Stimulated activated CD8-positive, alpha-beta memory T cell treated with anti-CD3 and anti-CD28 coated beads, Interleukin-7, amount 100 ng/mL, for 24 hours (primary cell): ENCODE results near the gene PALS2.

Experiments
- DNase-seq: peaks from one replicate; pipeline ENCODE4 v3.0.0-alpha.2; 2020; ENCODE audit warnings: low read depth

Gene PALS2

DNA sequence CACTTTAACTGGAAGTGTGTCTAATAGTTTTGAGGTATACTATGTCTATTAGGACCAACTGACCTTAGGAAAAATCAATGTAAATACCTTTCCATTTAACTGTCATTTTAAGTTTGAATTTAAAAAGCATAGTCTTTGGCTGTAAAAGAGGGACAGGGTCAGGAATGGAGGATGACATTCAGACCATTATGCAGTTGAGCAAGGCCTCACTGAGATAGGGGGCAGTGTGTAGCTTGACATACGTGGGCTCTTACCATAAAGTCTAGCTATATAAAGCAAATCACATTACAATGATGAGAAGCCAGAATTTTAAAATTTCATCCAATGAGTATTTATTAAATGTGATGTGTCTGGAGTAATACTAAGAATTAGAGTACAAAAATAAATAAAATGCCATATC lies 17.9 kb downstream of the PALS2 start:
- no peak for DNase-seq

DNA sequence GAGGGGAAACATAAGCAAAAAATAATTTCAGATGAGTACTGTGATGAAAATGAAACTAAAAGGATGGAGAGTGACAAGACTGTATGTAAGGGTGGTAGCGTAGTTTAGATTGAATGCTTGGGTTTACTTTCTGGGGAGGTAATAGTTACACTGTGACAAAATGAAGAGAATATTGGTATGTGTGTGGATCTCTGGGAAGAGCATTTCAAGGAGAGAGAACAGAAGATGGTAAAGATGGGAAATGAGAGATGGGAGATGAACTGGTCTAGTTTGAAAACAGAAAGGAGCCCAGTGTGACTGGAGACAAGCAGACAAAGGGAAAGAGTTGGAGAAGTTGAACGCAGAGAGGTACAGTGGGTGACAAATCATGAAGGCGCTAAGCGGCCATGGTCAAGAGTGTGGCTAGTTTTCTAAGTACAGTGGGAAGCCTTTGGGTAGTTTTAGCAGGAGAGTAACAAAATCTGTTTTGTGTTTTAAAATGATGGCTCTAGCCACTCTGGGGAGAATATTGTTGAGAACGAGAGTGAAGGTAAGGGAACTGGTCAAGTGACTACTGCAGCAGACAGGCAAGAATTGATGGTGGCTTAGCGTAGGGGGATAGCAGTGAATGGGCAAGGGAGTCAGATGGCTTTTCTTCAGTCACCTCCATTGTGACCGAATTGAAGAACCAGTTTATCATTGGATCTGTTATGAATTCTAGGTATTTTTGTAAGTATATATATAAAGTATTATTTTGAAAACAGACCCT lies 22.6 kb downstream of the PALS2 start:
- no peak for DNase-seq

DNA sequence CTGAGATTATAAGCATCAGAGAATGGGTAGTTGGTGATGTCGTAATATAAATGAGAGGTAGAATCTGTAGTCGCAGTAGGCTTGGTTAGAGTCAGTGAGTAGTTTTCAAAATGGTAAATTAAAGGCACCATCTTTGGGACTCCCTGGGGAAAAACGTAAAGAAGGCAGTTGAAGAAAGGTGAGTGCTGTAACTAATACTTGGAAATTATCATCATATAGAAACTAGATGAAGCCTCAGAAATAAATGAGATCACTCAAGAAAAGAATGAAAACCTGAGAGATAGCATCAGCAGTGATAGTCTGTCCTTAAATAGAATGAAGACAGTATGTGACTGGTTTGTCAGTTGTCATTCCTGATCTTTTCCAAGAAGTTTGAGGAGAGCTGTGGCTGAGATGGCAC lies 23.8 kb downstream of the PALS2 start:
- DNase-seq: no peak

DNA sequence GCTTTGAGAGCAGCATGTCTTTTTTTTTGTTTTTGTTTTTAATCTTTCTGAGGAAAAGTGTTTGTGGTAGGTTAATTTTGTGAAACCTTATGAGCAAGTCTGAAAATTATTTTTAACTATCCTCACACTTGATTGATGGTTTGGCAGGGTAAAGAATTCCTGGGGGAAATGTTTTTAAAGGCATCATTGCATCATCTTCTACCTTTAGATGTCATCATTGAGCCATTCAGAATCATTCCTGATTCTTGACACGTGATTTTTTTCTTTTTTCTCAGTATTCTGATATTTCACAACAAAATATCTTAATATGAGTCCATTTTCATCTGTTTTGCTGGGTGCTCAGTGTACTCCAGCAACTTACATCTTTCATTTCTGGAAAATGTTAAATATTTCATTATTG lies 28.3 kb downstream of the PALS2 start:
- DNase-seq: no peak

DNA sequence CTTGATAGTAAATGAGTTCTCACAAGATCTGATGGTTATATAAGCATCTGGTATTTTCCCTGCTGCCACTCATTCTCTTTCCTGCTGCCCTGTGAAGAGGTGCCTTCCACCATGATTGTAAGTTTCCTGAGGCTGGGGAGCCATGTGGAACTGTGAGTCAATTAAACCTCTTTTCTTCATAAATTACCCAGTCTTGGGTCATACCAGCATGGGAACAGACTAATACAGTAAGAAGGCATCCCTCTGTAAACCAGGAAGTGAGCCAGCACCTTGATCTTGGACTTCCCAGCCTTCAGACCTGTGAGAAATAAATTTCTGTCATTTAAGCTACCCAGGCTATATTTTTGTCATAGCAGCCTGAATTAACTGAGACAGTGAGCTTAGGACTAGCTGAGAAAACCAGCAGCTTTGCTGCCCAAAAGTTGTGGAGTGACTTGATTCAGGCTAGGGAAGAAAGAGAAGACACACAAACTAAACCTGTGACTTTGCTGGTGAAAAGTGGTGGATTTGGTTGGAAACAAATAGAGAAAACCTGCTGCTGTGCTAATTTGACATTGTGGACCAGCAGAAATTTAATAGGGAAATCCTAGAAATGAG lies 29.7 kb downstream of the PALS2 start:
- DNase-seq: no peak

DNA sequence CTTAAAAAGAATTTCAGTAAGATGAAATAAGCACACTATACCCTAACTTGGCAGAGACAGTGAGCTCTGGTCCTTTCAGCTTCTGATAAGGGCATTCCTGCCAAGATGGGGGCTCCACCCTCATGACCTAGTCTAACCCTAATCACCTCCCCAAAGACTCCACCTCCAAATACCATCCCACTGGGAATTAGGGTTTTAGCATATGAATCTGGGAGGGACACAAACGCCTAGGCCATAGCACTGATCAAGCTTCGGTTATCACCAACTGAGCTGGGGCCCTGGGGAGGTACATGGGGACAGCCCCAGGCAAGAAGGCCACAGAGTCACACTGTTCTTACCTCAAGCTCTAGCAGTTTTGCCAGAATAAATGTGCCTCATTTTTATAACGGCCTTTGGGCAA lies 31.4 kb downstream of the PALS2 start:
- no peak for DNase-seq

DNA sequence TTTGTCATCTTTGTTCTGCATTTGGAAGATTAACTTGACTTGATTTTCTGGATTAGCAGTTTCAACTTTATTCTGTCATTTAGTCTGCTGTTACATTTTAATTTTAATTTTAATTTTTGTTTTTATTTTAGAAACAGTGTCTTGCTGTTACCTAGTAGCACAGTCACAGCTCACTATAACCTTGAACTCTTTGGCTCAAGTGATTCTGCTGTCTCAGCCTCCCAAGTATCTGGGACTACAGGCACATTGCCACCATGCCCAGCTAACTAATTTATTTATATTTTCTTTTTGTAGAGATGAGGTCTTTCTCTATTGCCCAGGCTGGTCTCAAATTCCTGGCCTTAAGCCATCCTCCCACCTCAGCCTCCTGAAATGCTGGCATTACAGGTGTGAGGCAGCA lies 35.3 kb downstream of the PALS2 start:
- DNase-seq: no peak

DNA sequence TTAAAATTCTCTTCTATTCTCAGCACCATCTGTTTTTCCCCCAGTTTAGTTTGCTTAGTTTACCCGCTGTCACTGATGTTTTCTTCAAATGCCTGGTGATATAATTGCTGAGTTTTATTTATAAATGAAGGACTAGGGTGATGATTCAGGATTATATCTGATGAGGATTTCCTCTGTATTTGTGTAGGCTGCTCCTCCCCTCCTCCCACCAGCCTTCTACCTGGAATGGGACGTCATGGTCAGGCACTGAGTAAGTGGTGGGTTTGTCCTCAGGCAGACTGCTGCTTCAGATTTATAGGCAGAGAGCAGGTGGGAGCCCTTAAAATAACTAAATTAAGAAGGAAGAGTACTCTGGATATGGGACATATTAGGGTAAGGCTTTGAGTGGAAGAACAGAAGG lies 35.8 kb downstream of the PALS2 start:
- DNase-seq: no peak

DNA sequence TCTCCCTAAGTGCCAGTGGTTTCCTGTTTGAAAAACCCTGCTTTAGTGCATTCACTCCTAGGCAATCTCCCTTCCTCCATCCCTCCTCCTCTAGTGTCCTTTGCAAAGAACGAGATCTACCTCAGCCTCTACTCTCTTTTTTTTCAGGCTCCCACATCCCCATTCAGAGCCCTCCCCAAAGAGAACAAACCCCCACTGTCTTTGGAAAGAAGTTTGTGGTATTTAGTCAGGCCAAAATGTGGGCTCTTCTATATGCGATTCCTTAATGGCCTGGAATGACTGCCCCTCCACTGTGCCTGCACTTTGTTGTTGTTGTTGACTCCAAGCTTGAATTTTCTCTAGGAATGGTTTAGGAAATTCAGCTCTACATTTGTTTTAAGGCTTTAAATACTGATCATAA lies 36.3 kb downstream of the PALS2 start:
- no peak for DNase-seq

DNA sequence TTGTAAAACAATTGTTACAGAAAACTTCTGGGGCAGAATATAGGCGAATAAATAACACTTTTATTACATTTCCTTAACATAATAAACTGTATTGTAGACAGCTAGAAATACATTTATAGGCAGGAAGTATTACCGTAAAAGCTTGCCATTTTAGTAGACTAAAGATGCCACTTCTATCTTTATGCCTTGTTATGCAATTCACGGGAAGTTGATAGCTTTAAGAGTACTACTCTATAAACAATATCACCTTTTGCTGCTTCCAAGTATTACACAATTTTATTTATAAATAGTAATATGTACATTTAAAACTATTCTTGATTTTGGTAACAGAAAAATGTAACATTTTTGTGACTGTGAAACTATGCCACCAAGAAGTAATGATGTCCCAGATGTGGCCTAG lies 37.9 kb downstream of the PALS2 start:
- DNase-seq: no peak

DNA sequence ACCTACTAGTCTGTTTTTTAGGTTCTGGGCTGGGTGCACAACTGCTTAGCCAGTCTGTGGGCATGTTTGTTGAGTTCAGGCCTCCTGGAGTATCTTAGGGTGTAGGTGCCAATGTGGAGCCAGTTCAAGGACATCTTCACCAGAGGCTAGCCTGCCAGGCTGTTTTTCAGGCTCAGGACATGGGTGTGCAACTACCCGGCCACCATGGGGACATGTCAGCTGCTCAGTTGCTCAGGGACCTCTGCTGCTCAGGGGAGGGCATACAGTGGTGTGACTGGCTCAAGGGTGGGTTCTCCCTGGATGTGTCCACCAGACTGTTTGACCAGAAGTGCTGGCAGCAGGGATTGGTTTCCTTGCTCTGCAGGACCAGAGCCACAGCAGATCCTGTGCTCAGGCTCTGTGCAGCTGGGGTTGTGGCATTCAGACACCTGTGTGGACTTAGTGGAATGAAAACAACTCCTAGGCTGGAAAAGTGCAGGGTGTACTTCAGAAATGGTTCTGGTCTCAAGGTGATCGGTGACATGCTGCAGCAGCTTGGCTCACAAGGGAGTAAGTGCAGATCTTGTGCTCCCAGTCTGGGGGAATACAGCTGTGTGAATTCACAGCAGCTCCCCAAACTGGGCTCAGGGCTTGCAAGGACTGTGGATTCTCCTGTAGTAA lies 44.8 kb downstream of the PALS2 start:
- no peak for DNase-seq

DNA sequence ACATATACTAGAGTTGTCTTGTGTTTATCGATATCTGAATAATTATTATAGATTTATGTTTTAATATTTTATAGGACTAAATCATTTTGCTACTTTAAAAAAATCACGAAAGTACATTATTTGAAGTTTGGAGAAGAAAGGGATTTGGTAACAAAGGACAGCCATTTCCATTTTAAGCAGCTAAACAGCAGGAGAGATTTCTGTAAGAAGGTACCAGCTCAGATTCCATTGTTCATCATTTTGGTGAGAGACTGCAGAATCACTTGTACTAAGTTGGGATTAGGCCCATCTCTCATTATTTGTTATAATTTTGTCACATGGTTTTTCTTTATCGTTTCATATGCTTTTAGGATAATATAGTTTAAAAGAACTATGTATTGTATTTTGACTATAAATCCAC lies 46.7 kb downstream of the PALS2 start:
- DNase-seq: no peak

DNA sequence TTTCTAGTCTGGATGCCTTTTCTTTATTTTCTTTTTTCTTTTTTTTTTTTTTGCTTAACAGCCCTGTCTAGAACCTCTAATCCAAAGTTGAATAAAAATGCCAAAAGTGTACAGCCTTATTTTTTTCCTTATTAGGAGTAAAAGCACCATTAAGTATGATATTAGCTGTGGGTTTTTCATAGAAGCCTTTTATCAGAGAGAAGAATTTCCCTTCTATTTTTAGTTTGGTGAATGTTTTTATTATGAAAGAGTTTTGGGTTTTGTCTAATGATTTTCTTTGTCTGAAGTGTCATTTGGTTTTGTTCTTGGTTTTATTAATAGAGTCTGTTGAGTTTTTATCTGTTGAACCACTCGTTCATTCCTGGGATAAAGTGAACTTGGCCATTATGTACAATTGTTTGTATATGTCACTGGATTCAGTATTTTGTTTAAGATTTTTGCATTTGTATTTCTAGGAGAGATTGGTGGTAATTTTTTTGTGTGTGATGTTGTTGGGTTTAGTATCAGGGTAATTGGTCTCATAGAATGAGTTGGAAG lies 49.5 kb downstream of the PALS2 start:
- no peak for DNase-seq
